Cardiac muscle cell (in vitro differentiated cells and primary cell): ENCODE results near the gene ABCC1. TPM values are rescaled to one million over a fixed set of nuclear protein-coding genes. Genes with fewer than 3 reads are reported as not detected.
A peak's percentile ranks its signal among the peaks of the same experiment; 100 is the strongest.
"Not testable (repeated sequence)": the region's sequence is repeated elsewhere in the genome, so short reads cannot be mapped to it uniquely, and the experiment has no call there.

ENCODE experiments used
- DNase-seq, 2 donors: peaks; one replicate each; pipeline versions ENCODE4 v3.0.0 to v3.0.0-alpha.2; 2010 to 2017; ENCODE audit warnings: low read depth in 1 of 2, low spot score in 1 of 2
- H3K27ac ChIP-seq: fragments of 200-600 bp; sonication (generic); 2 replicates; pipeline ENCODE4 v1.5.1; 2016
- H3K27me3 ChIP-seq: fragments of 200-600 bp; sonication (generic); 2 replicates; pipeline ENCODE4 v1.6.0; 2016; ENCODE audit warnings: control low read depth
- H3K36me3 ChIP-seq: fragments of 200-600 bp; sonication (generic); 2 replicates; pipeline ENCODE4 v1.5.1; 2016; ENCODE audit warnings: control low read depth
- H3K4me1 ChIP-seq: fragments of 200-600 bp; sonication (generic); 2 replicates; pipeline ENCODE4 v1.8.1; 2017; ENCODE audit warnings: low read depth, mild to moderate bottlenecking, mixed run types
- H3K4me3 ChIP-seq: fragments of 200-600 bp; sonication (generic); 2 replicates; pipeline ENCODE4 v1.5.1; 2016; ENCODE audit warnings: mild to moderate bottlenecking
- H3K9me3 ChIP-seq: fragments of 200-600 bp; sonication (generic); 2 replicates; pipeline ENCODE4 v1.5.1; 2017; ENCODE audit warnings: low read depth, mild to moderate bottlenecking, control low read depth
- polyA plus RNA-seq: library from polyadenylated mRNA; unstranded; fragments of >200 nt; fragmentation: Nextera tagmentation; extraction: Ambion mirVana; gene quantifications from 2 replicates; pipeline ENCODE4 v1.2.1, GENCODE V29; 2016
- total RNA-seq: library from RNA; depleted of rRNA; stranded (reverse); fragments of >200 nt; gene quantifications from 2 replicates; pipeline ENCODE4 v1.2.3, GENCODE V29; 2016
- TF ChIP-seq, protein P1 (sequence below): IDR thresholded peaks from 2 replicates; pipeline ENCODE4 v1.5.1; 2012; ENCODE audit warnings: low read depth, mild to moderate bottlenecking, low read length

ABCC1 gene
- total and polyA plus RNA-seq, 2 experiments from 2014 or later: 14.2 to 31.0 TPM

DNA sequence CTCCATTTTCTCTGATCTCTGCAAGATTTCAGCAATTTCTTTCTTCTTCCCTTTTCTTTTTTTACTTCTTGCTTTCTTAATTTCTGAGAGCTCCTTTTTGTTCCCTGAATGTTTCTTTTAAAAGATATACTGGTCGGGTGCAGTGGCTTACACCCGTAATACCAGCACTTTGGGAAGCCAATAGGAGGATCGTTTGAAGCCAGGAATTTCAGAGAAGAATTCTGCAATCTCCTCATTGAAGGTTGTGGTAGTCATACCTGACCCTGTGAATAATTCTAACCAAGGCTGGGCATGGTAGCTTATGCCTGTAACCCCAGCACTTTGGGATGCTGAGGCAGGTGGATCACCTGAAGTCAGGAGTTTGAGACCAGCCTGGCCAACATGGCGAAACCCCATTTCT is 15.6 kb upstream of the ABCC1 start:
- Histone ChIP-seq H3K4me3 (no peak overlapping the region), H3K27me3 (no peaks in the 10 kb centered on the region), H3K27ac (no peak overlapping the region), H3K9me3 (no peaks in the 10 kb centered on the region), H3K4me1 (no peaks in the 10 kb centered on the region), H3K36me3 (no peaks in the 10 kb centered on the region)
- TF ChIP-seq, protein P1, sequence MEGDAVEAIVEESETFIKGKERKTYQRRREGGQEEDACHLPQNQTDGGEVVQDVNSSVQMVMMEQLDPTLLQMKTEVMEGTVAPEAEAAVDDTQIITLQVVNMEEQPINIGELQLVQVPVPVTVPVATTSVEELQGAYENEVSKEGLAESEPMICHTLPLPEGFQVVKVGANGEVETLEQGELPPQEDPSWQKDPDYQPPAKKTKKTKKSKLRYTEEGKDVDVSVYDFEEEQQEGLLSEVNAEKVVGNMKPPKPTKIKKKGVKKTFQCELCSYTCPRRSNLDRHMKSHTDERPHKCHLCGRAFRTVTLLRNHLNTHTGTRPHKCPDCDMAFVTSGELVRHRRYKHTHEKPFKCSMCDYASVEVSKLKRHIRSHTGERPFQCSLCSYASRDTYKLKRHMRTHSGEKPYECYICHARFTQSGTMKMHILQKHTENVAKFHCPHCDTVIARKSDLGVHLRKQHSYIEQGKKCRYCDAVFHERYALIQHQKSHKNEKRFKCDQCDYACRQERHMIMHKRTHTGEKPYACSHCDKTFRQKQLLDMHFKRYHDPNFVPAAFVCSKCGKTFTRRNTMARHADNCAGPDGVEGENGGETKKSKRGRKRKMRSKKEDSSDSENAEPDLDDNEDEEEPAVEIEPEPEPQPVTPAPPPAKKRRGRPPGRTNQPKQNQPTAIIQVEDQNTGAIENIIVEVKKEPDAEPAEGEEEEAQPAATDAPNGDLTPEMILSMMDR: no peak
- no peak for DNase-seq

DNA sequence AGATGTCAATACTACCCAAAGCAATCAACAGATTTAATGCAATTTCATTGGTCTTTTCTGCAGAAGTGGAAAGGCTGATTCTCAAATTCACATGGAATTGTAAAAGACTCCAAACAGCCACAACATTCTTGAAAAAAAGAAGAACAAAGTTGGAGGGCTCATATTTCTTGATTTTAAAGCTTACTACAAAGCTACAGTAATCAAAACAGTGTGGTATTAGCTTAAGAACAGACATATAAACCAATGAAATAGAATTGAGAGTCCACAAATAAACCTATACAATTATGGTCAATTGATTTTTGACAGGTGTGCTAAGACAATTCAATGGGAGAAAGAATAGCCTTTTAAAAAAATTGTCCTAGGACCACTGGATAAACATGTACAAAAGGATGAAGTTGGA is 14.4 kb upstream of the ABCC1 start:
- TF ChIP-seq, protein P1: no peak
- Histone ChIP-seq H3K4me1 (no peaks in the 10 kb centered on the region), H3K27ac (no peak overlapping the region), H3K27me3 (no peaks in the 10 kb centered on the region), H3K9me3 (no peaks in the 10 kb centered on the region), H3K36me3 (no peaks in the 10 kb centered on the region), H3K4me3 (no peak overlapping the region)
- DNase-seq: no peak

DNA sequence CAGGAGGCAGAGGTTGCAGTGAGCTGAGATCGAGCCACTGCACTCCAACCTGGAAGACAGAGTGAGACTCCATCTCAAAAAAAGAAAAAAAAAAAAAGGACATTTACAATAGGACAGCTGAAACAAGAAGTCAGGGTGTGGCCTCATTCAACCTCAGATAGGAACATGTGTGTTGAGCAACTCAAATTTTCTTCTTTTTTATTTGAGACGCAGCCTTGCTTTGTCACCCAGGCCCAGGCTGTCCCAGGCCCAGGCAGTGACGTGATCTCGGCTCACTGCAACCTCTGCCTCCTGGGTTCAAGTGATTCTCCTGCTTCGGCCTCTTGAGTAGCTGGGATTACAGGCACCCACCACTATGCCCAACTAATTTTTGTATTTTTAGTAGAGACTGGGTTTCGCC is 12.6 kb upstream of the ABCC1 start:
- not testable (repeated sequence) for H3K27ac ChIP-seq, DNase-seq, H3K9me3 ChIP-seq, H3K36me3 ChIP-seq, H3K4me3 ChIP-seq, H3K27me3 ChIP-seq, H3K4me1 ChIP-seq

DNA sequence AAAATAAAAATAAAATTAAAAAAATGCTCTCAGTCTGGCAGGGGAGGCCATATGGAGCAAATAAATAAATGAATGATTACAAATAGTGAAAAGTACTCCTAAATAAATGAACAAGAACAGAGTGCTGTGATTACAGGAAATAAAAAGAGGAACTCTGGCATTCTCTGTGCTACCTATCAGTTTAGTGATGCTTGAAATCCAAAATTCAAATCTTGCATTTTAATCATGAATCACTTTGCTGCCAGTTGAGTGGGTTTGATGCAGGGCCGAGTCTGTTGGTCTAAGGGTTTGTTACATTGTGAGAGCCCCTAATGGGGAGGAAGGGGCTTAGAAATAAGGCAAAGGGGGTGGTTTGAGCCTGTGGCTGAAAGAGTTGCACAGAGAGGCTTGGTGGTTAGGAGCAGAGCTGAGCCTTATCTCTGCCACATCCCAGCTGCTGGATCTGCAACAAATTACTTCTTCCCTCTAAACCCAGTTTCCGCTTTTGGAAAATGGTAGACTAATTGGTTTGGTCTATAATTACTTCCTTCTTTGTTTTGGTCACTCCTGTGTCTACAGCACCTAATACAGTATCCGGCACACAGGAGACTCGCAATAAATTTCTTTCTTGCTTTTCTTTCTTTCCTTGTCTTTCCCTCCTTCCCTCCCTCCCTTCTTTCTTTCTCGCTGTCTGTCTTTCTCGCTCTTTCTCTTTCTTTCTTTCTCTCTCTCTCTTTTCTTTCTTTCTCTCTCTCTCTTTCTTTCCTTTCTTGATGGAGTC is 6.3 kb upstream of the ABCC1 start:
- no peaks in the 10 kb centered on the region for H3K9me3 ChIP-seq
- H3K4me3 ChIP-seq: no peak overlapping the region
- TF ChIP-seq, protein P1: no peak
- peaks cover 8% of the 10 kb centered on the region for H3K27me3 ChIP-seq
- H3K27ac ChIP-seq: no peak overlapping the region
- H3K4me1 ChIP-seq: no peaks in the 10 kb centered on the region
- no peak for DNase-seq
- no peaks in the 10 kb centered on the region for H3K36me3 ChIP-seq

DNA sequence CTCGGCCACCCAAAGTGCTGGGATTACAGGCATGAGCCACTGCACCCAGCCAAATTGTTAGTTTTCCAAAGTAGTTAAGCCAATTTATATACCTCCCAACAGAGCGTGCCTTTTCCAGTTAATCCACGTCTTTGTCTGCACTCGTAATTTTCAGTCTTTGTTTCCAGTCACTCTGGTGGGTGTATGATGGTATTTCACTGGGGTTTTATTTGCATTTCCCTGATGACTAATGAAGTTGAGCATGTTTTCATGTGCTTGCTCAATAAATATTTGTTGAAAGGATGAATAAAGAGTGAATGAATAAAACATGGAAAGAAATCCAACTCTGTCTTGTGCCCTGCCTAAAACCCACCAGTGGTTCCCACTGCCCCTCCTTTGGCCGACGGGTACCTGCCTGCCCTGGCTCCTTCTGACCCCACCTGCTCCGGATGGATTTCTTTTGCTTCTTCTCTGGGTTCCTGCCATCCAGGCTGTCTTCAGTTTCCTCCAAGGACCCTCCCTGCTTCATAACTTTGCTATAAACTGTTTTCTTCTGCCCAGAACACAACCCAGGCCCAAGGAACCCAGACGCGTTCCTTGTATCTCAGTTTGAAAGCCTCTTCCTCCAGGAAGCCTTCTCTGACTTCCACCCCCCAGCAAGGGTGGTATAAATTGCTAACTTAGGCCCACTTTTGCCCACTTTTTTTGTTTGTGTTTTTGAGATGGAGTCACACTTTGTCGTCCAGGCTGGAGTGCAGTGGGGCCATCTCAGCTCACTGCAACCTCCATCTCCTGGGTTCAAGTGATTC is 3.0 kb upstream of the ABCC1 start:
- peak in 1 of 2 donors; percentile 73 for DNase-seq
- no peak overlapping the region for H3K4me3 ChIP-seq
- H3K9me3 ChIP-seq: no peaks in the 10 kb centered on the region
- no peak overlapping the region for H3K27ac ChIP-seq
- TF ChIP-seq, protein P1: no peak
- H3K36me3 ChIP-seq: no peaks in the 10 kb centered on the region
- peaks cover 8% of the 10 kb centered on the region for H3K4me1 ChIP-seq
- H3K27me3 ChIP-seq: peaks cover 8% of the 10 kb centered on the region

DNA sequence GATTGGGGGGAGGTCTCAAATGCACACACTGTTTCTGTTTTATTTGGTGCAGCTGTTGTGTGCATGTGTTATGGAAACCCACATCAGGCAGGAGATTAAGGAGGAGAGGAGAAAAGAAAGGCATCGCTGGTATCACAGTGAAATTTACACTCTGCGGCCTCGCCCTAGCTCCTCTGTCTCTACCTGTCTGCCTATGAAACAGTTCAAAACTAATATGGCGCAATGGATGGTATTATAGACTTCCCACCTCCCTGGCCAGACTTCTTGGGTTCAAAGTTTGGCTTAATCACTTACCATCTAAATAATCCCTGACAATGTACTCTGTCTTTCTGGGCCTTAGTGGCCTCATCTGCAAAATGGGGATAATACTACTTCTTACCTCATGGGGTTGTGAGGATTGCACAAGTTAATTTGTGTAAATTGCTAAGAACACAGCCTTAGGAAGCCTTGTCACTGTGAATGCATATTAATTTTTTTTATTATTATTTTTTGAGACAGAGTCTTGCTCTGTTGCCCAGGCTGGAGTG is 1.4 kb upstream of the ABCC1 start:
- Histone ChIP-seq H3K27ac (no peak overlapping the region), H3K4me3 (no peak overlapping the region), H3K4me1 (peaks cover 16% of the 10 kb centered on the region), H3K36me3 (no peaks in the 10 kb centered on the region), H3K9me3 (no peaks in the 10 kb centered on the region), H3K27me3 (peaks cover 5% of the 10 kb centered on the region)
- TF ChIP-seq, protein P1: no peak
- DNase-seq: no peak
